ENCODE results near the gene TRIM38. TPM values are rescaled to one million over a fixed set of nuclear protein-coding genes. Genes with fewer than 3 reads are reported as not detected.
A peak's percentile ranks its signal among the peaks of the same experiment; 100 is the strongest.

TRIM38 gene
- total and polyA plus RNA-seq, 2 of the 13 experiments (the other 11 are each of a cell fraction or from before 2014, with no cell fraction given) = 2.5 to 3.1 TPM

- TF ChIP-seq EP300 (IDR thresholded peaks at IDR 0.05; ENCODE audit: low read depth in 2 of 2, low read length in 2 of 2) = peak; percentile 26 to 90; a peak in 3 of 4 replicates
- TF ChIP-seq EP300 (CRISPR knock-in tag; IDR thresholded peaks at IDR 0.05; ENCODE audit: borderline replicate concordance) = peak; percentile 92
- 0 out of 2 replicates have a peak, but pooled peaks have one; percentile 65 for TF ChIP-seq ZNF484 (CRISPR knock-in tag; IDR thresholded peaks at IDR 0.05; ENCODE audit: borderline replicate concordance, low read depth)
- TF ChIP-seq MXD4 (CRISPR knock-in tag; IDR thresholded peaks at IDR 0.05) = peak; percentile 61; the same call in 1 of the 2 replicates
- TF ChIP-seq ZNF543 (CRISPR knock-in tag; IDR thresholded peaks at IDR 0.05) = peak; percentile 76
- TF ChIP-seq ZNF841 (CRISPR knock-in tag; IDR thresholded peaks at IDR 0.05; ENCODE audit: borderline replicate concordance) = 0 out of 2 replicates have a peak, but pooled peaks have one; percentile 57
- TF ChIP-seq SRY (CRISPR knock-in tag; IDR thresholded peaks at IDR 0.05) = no peak; the same call in 1 of the 2 replicates
- peak; percentile 24; the same call in 1 of the 2 replicates for TF ChIP-seq MNT (IDR thresholded peaks at IDR 0.05)
- peak; percentile 90 for TF ChIP-seq IRF9 (CRISPR knock-in tag; IDR thresholded peaks at IDR 0.05; ENCODE audit: borderline replicate concordance)
- TF ChIP-seq ZBTB37 (CRISPR knock-in tag; IDR thresholded peaks at IDR 0.05) = peak; percentile 89
- TF ChIP-seq PAXIP1 (CRISPR knock-in tag; conservative IDR thresholded peaks at IDR 0.05) = peak; percentile 30; the same call in 1 of the 2 replicates
- TF ChIP-seq FOXP1 (IDR thresholded peaks at IDR 0.05) = no peak
- no peak for TF ChIP-seq FOXP1 (CRISPR knock-in tag; IDR thresholded peaks at IDR 0.05)
- 0 out of 2 replicates have a peak, but pooled peaks have one; percentile 81 for TF ChIP-seq NCOA1 (CRISPR knock-in tag; IDR thresholded peaks at IDR 0.05)
- TF ChIP-seq ZNF510 (CRISPR knock-in tag; IDR thresholded peaks at IDR 0.05; ENCODE audit: low read depth) = no peak
- TF ChIP-seq ATF7-NPFF (CRISPR knock-in tag; IDR thresholded peaks at IDR 0.05; ENCODE audit: low read depth) = peak; percentile 83
- TF ChIP-seq, protein P1, sequence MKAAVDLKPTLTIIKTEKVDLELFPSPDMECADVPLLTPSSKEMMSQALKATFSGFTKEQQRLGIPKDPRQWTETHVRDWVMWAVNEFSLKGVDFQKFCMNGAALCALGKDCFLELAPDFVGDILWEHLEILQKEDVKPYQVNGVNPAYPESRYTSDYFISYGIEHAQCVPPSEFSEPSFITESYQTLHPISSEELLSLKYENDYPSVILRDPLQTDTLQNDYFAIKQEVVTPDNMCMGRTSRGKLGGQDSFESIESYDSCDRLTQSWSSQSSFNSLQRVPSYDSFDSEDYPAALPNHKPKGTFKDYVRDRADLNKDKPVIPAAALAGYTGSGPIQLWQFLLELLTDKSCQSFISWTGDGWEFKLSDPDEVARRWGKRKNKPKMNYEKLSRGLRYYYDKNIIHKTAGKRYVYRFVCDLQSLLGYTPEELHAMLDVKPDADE (CRISPR knock-in tag; IDR thresholded peaks at IDR 0.05) = no peak
- TF ChIP-seq GATAD2A (CRISPR knock-in tag; IDR thresholded peaks at IDR 0.05) = peak; percentile 84
- peak; percentile 70; the same call in 1 of the 2 replicates for TF ChIP-seq SNAI1 (CRISPR knock-in tag; IDR thresholded peaks at IDR 0.05; ENCODE audit: borderline replicate concordance)
- peak; percentile 57; the same call in 1 of the 2 replicates for TF ChIP-seq ZSCAN31 (CRISPR knock-in tag; IDR thresholded peaks at IDR 0.05; ENCODE audit: low read depth)
- TF ChIP-seq, protein P2, sequence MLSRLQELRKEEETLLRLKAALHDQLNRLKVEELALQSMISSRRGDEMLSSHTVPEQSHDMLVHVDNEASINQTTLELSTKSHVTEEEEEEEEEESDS (CRISPR knock-in tag; IDR thresholded peaks at IDR 0.05; ENCODE audit: borderline replicate concordance) = peak; percentile 78; the same call in 1 of the 2 replicates
Observed at GRCh38 chr6:26026833-26027490, 64.4 kb downstream of the TRIM38 start (continued).
